Measurements from ENCODE around the gene CDKAL1. TPM values are rescaled to one million over a fixed set of nuclear protein-coding genes. Genes with fewer than 3 reads are reported as not detected.

CDKAL1 gene
- total and polyA plus RNA-seq, 2 experiments from 2014 or later, result 12.2 to 13.7 TPM

DNA sequence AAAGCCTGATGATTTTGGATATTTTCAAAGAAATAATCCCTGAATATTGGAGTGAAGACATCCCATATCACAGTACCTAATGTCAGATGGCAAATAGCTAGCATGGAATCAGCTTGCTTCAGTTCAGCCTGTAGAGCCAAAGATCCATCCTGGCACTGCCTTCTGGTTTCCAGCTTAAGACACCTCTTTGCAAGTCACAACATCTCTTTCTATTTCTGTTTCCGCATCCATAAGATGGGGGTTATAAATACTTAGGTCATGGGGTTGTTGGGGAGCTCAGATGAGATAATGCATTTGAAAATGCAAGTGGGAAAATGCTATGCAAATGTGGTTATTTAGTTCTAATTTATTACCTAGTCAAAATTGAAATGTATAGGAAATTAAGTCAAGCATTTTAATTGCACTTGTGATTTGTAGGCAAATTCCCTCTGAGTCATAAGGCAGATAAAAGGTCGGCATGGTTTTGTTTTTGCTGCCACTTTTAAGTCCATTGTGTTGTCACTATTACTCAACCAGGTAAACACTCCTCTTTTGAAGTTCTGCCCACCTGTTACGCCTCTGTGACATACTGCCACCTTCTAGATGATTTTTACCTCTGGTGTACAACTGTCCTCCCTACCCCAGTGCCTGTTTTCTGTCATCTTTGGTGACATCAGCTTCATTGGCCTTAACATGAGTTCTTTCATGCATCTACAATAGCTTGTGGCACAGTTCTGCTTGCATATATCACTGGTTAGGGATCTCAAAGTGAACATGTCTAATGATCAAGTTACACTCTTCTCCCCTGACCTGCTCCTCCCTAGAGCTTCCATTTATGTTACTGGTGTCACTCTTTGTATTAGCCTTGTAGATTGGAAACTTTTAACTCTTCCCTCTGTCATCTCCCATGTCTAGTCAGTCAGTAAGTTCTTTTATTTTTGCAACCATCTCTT, 96.6 kb downstream of the CDKAL1 start:
- H3K4me3 ChIP-seq, result no peak overlapping the region
- DNase-seq (ENCODE audit: low read depth in 1 of 2, low spot score in 1 of 2), result no peak
- no peaks in the 10 kb centered on the region for H3K36me3 ChIP-seq
- no peaks in the 10 kb centered on the region for H3K9me3 ChIP-seq (ENCODE audit: low read depth)
- H3K27ac ChIP-seq, result no peak overlapping the region
- TF ChIP-seq, protein P1, sequence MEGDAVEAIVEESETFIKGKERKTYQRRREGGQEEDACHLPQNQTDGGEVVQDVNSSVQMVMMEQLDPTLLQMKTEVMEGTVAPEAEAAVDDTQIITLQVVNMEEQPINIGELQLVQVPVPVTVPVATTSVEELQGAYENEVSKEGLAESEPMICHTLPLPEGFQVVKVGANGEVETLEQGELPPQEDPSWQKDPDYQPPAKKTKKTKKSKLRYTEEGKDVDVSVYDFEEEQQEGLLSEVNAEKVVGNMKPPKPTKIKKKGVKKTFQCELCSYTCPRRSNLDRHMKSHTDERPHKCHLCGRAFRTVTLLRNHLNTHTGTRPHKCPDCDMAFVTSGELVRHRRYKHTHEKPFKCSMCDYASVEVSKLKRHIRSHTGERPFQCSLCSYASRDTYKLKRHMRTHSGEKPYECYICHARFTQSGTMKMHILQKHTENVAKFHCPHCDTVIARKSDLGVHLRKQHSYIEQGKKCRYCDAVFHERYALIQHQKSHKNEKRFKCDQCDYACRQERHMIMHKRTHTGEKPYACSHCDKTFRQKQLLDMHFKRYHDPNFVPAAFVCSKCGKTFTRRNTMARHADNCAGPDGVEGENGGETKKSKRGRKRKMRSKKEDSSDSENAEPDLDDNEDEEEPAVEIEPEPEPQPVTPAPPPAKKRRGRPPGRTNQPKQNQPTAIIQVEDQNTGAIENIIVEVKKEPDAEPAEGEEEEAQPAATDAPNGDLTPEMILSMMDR (IDR thresholded peaks at IDR 0.05; ENCODE audit: low read depth, low read length), result no peak
- peaks cover 15% of the 10 kb centered on the region for H3K4me1 ChIP-seq (ENCODE audit: low read depth)
- H3K27me3 ChIP-seq, result no peaks in the 10 kb centered on the region

DNA sequence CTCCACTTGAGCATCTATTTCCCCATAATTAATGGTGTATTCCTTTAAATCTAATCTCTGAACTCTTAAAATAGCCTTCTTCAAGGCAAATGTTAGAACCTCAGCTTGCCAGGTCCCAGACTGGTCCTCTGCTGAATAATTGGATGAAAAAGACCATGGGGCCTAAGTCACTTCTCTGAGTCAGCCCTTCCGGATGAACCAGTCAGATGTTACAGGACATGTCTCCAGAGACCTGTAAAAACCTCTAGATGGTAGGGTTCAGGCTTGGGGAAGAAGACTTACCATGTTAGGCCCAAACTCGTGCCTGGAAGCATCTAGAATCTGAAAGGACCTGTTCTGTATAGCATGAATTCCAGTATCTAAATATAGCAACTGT, 97.3 kb downstream of the CDKAL1 start:
- H3K9me3 ChIP-seq (ENCODE audit: low read depth), result no peaks in the 10 kb centered on the region
- H3K27ac ChIP-seq, result no peak overlapping the region
- DNase-seq (ENCODE audit: low read depth in 1 of 2, low spot score in 1 of 2), result no peak
- H3K4me3 ChIP-seq, result no peak overlapping the region
- TF ChIP-seq, protein P1 (IDR thresholded peaks at IDR 0.05; ENCODE audit: low read depth, low read length), result no peak
- no peaks in the 10 kb centered on the region for H3K27me3 ChIP-seq
- H3K36me3 ChIP-seq, result no peaks in the 10 kb centered on the region
- H3K4me1 ChIP-seq (ENCODE audit: low read depth), result peaks cover 15% of the 10 kb centered on the region

DNA sequence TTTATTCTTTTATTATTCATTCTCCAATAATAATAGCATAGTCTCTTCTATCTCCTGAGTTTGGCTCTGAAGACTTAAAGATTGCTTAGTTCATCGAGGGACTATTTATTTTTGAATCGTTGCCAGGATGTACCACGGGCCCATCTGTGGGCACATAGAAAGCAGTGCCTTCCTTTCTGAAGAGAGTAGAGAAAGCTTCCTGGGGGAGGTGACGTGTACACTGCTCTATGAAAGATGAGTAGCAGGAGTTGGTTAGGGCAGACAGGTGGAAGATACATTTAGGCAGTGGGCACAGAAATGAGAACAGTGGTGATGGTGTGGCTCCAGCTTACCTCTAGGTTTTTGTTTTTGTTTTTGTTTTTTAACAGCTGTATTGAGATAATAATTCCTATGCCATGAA, 98.4 kb downstream of the CDKAL1 start:
- Histone ChIP-seq H3K4me3 (no peak overlapping the region), H3K9me3 (ENCODE audit: low read depth) (no peaks in the 10 kb centered on the region), H3K27ac (no peak overlapping the region), H3K27me3 (no peaks in the 10 kb centered on the region), H3K36me3 (no peaks in the 10 kb centered on the region), H3K4me1 (ENCODE audit: low read depth) (peaks cover 15% of the 10 kb centered on the region)
- DNase-seq (ENCODE audit: low read depth in 1 of 2, low spot score in 1 of 2), result no peak
- TF ChIP-seq, protein P1 (IDR thresholded peaks at IDR 0.05; ENCODE audit: low read depth, low read length), result no peak

DNA sequence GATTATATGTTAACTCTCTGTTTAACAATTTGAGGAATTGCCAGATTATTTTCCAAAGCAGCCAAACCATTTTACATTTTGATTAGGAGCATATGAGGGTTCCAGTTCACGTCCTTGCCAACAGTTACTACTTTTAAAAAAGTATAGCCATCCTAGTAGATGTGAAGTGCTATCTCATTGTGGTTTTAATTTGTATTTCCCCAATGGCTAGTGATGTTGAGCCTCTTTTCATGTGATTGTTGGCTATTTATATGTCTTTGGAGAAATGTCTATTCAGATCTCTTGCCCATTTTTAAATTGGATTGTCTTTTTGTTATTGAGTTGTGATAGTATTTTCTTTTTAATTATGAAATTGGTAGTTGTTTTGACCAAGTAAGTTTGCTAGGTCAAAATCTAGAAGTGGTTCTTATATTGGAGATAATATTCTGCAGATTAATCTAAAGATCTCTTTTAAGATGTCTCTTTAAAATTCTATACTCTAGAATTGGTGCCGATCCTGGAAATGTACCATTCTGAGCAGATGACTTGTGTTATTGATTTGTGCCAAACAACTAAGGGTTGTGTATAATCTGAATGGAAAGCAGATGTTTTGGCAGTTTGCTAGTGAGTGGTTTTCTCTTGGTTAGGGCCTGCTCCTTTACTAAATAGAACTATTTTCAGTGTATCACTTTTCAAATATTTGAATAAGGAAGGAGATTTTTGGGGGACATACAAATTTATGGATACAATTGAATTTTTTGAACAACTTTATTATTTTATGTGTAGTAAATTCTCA, 99.5 kb downstream of the CDKAL1 start:
- Histone ChIP-seq H3K27ac (no peak overlapping the region), H3K27me3 (no peaks in the 10 kb centered on the region), H3K36me3 (no peaks in the 10 kb centered on the region), H3K9me3 (ENCODE audit: low read depth) (no peaks in the 10 kb centered on the region), H3K4me3 (no peak overlapping the region), H3K4me1 (ENCODE audit: low read depth) (peaks cover 15% of the 10 kb centered on the region)
- DNase-seq (ENCODE audit: low read depth in 1 of 2, low spot score in 1 of 2), result no peak
- TF ChIP-seq, protein P1 (IDR thresholded peaks at IDR 0.05; ENCODE audit: low read depth, low read length), result no peak

DNA sequence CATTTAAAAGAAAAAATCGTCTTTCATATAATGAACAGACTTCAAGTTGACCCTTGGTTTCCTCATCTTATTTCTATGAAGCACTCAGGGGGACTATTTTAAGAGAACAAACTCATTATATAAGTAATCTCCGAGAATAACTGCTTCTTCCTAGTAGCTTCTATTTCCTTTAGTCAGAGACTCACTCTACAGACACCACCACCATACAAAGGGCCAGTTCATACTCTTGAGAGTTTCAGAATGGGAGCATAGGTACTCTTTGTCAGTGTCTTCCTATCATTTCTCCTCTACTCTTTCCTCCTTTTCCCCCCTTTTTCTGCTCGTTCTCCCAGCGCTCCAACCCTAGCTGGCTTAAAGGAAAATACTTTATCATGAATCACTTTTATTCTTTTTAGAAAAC, 104.9 kb downstream of the CDKAL1 start:
- H3K4me3 ChIP-seq, result no peak overlapping the region
- no peak for DNase-seq (ENCODE audit: low read depth in 1 of 2, low spot score in 1 of 2)
- no peaks in the 10 kb centered on the region for H3K36me3 ChIP-seq
- H3K27ac ChIP-seq, result no peak overlapping the region
- H3K4me1 ChIP-seq (ENCODE audit: low read depth), result no peaks in the 10 kb centered on the region
- TF ChIP-seq, protein P1 (IDR thresholded peaks at IDR 0.05; ENCODE audit: low read depth, low read length), result no peak
- H3K27me3 ChIP-seq, result no peaks in the 10 kb centered on the region
- H3K9me3 ChIP-seq (ENCODE audit: low read depth), result no peaks in the 10 kb centered on the region

Measured in cardiac muscle cell (in vitro differentiated cells and primary cell).